CD4-positive, alpha-beta memory T cell (primary cell): ENCODE results near the gene LSM7. TPM values are rescaled to one million over a fixed set of nuclear protein-coding genes. Genes with fewer than 3 reads are reported as not detected.

ENCODE experiments used
- CTCF ChIA-PET: fragments of 350-600 bp; sonication (Branson Sonifier 250); formaldehyde crosslinking; loops from one replicate; lab custom pipeline; 2021; ENCODE audit warnings: inconsistent platforms; ENCODE audit not compliant: partially characterized antibody; lab: Charles Lee
- POLR2A ChIA-PET: fragments of 350-600 bp; sonication (Branson Sonifier 250); formaldehyde crosslinking; loops from one replicate; lab custom pipeline; 2021; ENCODE audit not compliant: partially characterized antibody; lab: Charles Lee
- DNase-seq, 5 donors: peaks; one replicate each; pipeline versions ENCODE4 v3.0.0 to v3.0.0-alpha.2; 2020 to 2022; ENCODE audit warnings: mixed read lengths in 1 of 5
- H3K27ac ChIP-seq: one replicate; pipeline ENCODE4 v1.7.0; 2013; ENCODE audit warnings: low read depth, low read length
- H3K27me3 ChIP-seq: 2 replicates; pipeline ENCODE4 v1.7.0; 2013; ENCODE audit warnings: mild to moderate bottlenecking, low read length, moderate library complexity; ENCODE audit not compliant: insufficient read depth
- H3K36me3 ChIP-seq: 2 replicates; pipeline ENCODE4 v1.7.0; 2013; ENCODE audit warnings: mild to moderate bottlenecking, low read length, moderate library complexity; ENCODE audit not compliant: insufficient read depth
- H3K4me1 ChIP-seq: 2 replicates; pipeline ENCODE4 v1.7.0; 2013; ENCODE audit warnings: mild to moderate bottlenecking, low read length, moderate library complexity; ENCODE audit not compliant: insufficient read depth
- H3K4me3 ChIP-seq, 2 donors: one replicate each; pipeline ENCODE4 v1.7.0; 2013; ENCODE audit warnings: low read length in 2 of 2, mild to moderate bottlenecking in 1 of 2
- H3K9me3 ChIP-seq, 2 donors: one replicate each; pipeline ENCODE4 v1.7.0; 2013; ENCODE audit warnings: low read length in 2 of 2, control low read depth in 1 of 2; ENCODE audit not compliant: control insufficient read depth in 1 of 2
- H3K27ac Mint-ChIP-seq, 7 donors: one replicate each; pipeline ENCODE4 v1.8.0; 2020 to 2021; ENCODE audit warnings: mixed read lengths in 7 of 7, mild to moderate bottlenecking in 6 of 7, inconsistent platforms in 3 of 7, moderate library complexity in 3 of 7
- H3K27me3 Mint-ChIP-seq, 2 donors: one replicate each; pipeline ENCODE4 v1.8.0; 2020 to 2021; ENCODE audit warnings: mixed read lengths in 2 of 2
- H3K36me3 Mint-ChIP-seq, 2 donors: one replicate each; pipeline ENCODE4 v1.8.0; 2020 to 2021; ENCODE audit warnings: mixed read lengths in 2 of 2, inconsistent platforms in 1 of 2, mild to moderate bottlenecking in 1 of 2
- H3K4me1 Mint-ChIP-seq, 4 donors: one replicate each; pipeline ENCODE4 v1.8.0; 2020 to 2021; ENCODE audit warnings: mixed read lengths in 4 of 4, mild to moderate bottlenecking in 1 of 4
- H3K4me3 Mint-ChIP-seq, 8 donors: one replicate each; pipeline ENCODE4 v1.8.0; 2020 to 2021; ENCODE audit warnings: mixed read lengths in 8 of 8, mild to moderate bottlenecking in 7 of 8, moderate library complexity in 6 of 8, inconsistent platforms in 3 of 8
- H3K9me3 Mint-ChIP-seq, 8 donors: one replicate each; pipeline ENCODE4 v1.8.0; 2020 to 2021; ENCODE audit warnings: mixed read lengths in 8 of 8, mild to moderate bottlenecking in 5 of 8, inconsistent platforms in 3 of 8, moderate library complexity in 1 of 8
- intact Hi-C: fragments of 100-400 bp; cut with micrococcal nuclease; formaldehyde crosslinking; loops from one replicate; pipeline ENCODE4 v1.15.1; 2023
- polyA plus RNA-seq, 2 donors: library from polyadenylated mRNA; unstranded; fragments of 300-500 nt; fragmentation: Illumina TruSeq; gene quantifications; one replicate each; pipeline ENCODE4 v1.2.3, GENCODE V29; 2021
- total RNA-seq, 2 experiments: library from RNA; stranded (reverse); gene quantifications; one replicate each; pipeline ENCODE4 v1.2.3, GENCODE V29; 2021

LSM7 gene
- total and polyA plus RNA-seq, 4 experiments from 2014 or later = 107 to 171 (median 137) TPM

DNA sequence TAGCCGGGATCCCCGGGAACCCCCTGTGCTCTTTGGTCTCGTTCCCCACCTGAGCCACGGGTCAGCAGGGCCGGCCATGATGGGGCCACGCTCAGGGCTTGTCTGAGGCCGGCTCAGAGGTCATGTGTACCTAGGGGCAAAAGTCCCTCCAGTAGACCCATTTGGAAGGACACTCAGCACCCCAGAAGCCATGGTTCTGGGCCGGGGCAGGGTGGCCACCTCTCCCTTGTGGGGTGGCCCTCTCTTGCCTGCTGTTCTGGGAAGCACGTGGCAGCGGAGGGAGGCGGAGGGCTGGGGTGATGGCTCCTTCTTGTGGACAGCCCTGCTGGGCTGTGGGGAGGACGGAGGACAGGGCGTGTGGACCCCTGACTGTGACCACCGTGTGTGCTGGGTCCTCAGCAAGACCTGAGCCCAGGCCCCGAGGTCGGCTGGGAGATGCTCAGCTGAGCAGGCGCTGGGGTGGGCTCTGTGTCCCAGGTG is 40.0 kb downstream of the LSM7 start:
- Mint-ChIP-seq H3K4me1 (peaks cover 8 to 30% (median 20%) of the 10 kb centered on the region in 4 donors), H3K27me3 (peaks cover 0 to 2% of the 10 kb centered on the region in 2 donors), H3K9me3 (peaks cover 0 to 2% (median 0%) of the 10 kb centered on the region in 8 donors), H3K27ac (peak overlapping the region in 4 of 7 donors; percentile 75 to 90 (median 84)), H3K36me3 (peaks cover 0 to 6% of the 10 kb centered on the region in 2 donors), H3K4me3 (peak overlapping the region in 7 of 8 donors; percentile 87 to 92 (median 90))
- Histone ChIP-seq H3K27me3 (no peaks in the 10 kb centered on the region), H3K4me1 (peaks cover 24% of the 10 kb centered on the region), H3K9me3 (no peaks in the 10 kb centered on the region), H3K36me3 (no peaks in the 10 kb centered on the region), H3K4me3 (no peak overlapping the region), H3K27ac (no peak overlapping the region)
- POLR2A ChIA-PET = interaction anchor here (1.0 to 3.1 kb wide), 10 partner anchors 8 to 56 kb away, joined by 3 to 48 read pairs (median 7); partner anchors contain the start of genes LSM7 and SPPL2B
- intact Hi-C loops = no loop called here
- DNase-seq = no peak
- CTCF ChIA-PET = interaction anchor here (0.9 to 3.2 kb wide), 10 partner anchors 9 to 326 kb away, joined by 3 to 35 read pairs (median 4); no protein-coding TSS in a partner anchor

DNA sequence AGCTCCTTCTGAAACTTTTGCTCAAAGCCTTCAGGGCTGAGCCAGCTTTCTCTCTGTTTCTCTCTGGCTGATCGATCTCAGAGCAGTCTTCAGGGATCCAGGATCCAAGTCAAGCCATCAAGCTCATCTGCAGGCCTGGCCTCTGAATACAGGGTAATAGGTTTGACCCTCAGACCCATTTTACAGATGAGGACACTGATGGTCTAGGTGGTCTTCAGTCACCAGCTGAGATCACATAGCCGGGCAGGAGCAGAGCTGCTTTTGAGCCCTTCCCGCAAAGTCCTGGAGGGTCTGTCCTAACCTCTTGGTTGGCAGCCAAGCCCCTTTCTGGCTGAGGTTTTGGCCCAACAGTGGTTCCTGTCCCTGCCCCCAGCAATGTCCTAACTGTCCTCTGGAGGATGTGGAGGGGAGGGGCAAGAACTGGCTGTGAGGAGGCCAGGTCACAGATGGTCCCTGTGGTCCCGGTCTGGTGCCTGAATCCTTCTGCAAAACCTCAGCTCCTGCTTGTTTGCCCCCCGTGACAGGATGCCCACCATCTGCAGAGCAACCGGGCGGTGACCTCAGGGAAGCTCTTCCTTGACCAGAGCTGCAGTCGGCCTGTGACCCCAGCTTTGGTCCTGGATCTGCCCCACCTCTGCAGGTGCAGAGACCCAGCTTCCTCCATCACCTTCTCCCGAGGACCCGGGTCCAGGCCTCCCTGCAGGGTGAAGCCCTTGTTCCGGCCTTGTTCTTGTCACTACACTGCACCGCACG is 40.6 kb downstream of the LSM7 start:
- Histone ChIP-seq H3K27ac (no peak overlapping the region), H3K4me1 (peaks cover 24% of the 10 kb centered on the region), H3K4me3 (no peak overlapping the region), H3K9me3 (no peaks in the 10 kb centered on the region), H3K27me3 (no peaks in the 10 kb centered on the region), H3K36me3 (no peaks in the 10 kb centered on the region)
- H3K27ac Mint-ChIP-seq = peak overlapping the region in 4 of 7 donors; percentile 41 to 90 (median 78)
- H3K36me3 Mint-ChIP-seq = peaks cover 0 to 4% of the 10 kb centered on the region in 2 donors
- POLR2A ChIA-PET = interaction anchor here (0.6 to 3.1 kb wide), 6 partner anchors 9 to 50 kb away, joined by 3 to 48 read pairs (median 7); no protein-coding TSS in a partner anchor
- H3K4me1 Mint-ChIP-seq = peaks cover 8 to 32% (median 19%) of the 10 kb centered on the region in 4 donors
- CTCF ChIA-PET = interaction anchor here (0.7 to 3.2 kb wide), 6 partner anchors 9 to 326 kb away, joined by 3 to 35 read pairs (median 6); no protein-coding TSS in a partner anchor
- intact Hi-C loops = no loop called here
- peaks cover 0 to 2% of the 10 kb centered on the region in 2 donors for H3K27me3 Mint-ChIP-seq
- peaks cover 0 to 2% (median 0%) of the 10 kb centered on the region in 8 donors for H3K9me3 Mint-ChIP-seq
- DNase-seq = no peak
- H3K4me3 Mint-ChIP-seq = no peak overlapping the region

DNA sequence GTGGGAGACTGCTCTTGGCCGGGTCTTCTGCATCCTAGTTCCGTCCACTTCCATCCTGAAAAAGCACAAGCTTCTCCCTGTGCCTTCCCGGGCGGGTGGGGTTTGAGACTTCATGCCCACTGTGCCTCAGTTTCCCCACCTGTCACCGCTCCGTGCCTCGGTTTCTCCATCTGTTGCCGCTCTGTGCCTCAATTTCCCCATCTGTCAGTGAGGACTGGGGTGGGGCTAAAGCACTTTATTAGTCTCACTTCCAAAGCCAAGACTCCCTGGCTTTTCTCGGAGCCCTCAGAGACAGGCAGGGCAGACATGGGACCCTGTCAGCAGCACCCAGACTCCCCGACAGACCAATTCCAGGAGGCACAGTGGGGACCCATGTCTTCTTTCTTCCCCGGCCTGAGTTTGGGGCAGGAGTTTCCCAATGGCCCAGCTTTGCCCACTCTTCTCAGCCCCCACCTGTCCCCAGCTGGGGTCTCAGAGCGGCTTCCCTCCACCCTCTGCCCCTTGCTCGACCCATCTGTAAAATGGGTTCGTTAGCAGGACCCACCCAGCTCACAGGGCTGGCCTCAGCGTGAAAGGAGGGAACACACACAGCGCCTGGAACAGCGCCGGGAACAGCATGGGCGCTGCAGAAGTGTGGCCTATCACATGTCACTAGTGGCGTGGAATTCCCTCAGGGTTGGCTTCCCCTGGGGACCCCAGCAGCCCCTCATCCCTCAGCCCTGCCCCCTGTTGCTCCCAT is 41.8 kb downstream of the LSM7 start:
- Histone ChIP-seq H3K27me3 (no peaks in the 10 kb centered on the region), H3K4me3 (no peak overlapping the region), H3K4me1 (peaks cover 36% of the 10 kb centered on the region), H3K36me3 (no peaks in the 10 kb centered on the region), H3K9me3 (no peaks in the 10 kb centered on the region), H3K27ac (no peak overlapping the region)
- POLR2A ChIA-PET = interaction anchor here (1.1 to 3.1 kb wide), 5 partner anchors 11 to 48 kb away, joined by 3 to 48 read pairs (median 5); no protein-coding TSS in a partner anchor
- Mint-ChIP-seq H3K27ac (peak overlapping the region in 1 of 7 donors; percentile 74), H3K4me1 (peaks cover 11 to 39% (median 25%) of the 10 kb centered on the region in 4 donors), H3K27me3 (peaks cover 0 to 2% of the 10 kb centered on the region in 2 donors), H3K9me3 (peaks cover 0 to 2% (median 0%) of the 10 kb centered on the region in 8 donors), H3K36me3 (peaks cover 0 to 3% of the 10 kb centered on the region in 2 donors), H3K4me3 (no peak overlapping the region)
- intact Hi-C loops = no loop called here
- CTCF ChIA-PET = interaction anchor here (1.1 to 3.2 kb wide), 3 partner anchors 10 to 12 kb away, joined by 3 to 35 read pairs (median 4); no protein-coding TSS in a partner anchor
- DNase-seq = peak in 1 of 5 donors; percentile 23

DNA sequence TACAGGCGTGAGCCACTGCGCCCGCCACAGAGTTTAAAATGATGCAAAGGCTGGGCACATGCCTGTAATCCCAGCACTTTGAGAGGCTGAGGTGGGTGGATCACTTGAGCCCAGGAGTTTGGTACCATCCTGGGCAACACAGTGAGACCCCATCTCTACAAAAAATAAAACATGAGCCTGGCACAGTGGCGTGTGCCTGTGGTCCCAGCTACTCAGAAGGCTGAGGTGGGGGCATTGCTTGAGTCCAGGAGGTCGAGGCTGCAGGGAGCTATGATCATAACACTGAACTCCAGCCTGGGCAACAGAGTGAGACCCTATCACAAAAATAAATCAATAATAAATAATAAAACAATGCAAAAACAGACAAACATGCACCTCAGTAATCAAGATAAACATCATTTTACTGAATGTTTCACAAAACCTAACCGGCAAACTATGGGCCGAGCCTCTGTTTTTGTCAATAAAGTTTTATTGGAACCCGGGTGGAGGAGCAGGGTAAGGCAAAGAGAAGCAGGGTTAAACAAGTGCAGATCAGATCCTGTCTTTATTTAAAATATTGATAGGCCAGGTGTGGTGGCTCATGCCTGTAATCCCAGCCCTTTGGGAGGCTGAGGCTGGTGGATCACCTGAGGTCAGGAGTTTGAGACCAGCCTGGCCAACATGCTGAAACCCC is 44.4 kb downstream of the LSM7 start:
- Histone ChIP-seq H3K4me1 (peaks cover 20% of the 10 kb centered on the region), H3K9me3 (no peaks in the 10 kb centered on the region), H3K4me3 (no peak overlapping the region), H3K36me3 (no peaks in the 10 kb centered on the region), H3K27ac (no peak overlapping the region), H3K27me3 (no peaks in the 10 kb centered on the region)
- peaks cover 0 to under 1% of the 10 kb centered on the region in 2 donors for H3K27me3 Mint-ChIP-seq
- H3K36me3 Mint-ChIP-seq = no peaks in the 10 kb centered on the region
- peaks cover 0 to 2% (median 0%) of the 10 kb centered on the region in 8 donors for H3K9me3 Mint-ChIP-seq
- intact Hi-C loops = no loop called here
- ChIA-PET POLR2A (no interaction called here), CTCF (interaction anchor here (1.7 kb wide), 1 partner anchor 10 kb away, joined by 7 read pairs; no protein-coding TSS in a partner anchor)
- peak in 1 of 5 donors; percentile 5 for DNase-seq
- peaks cover 5 to 27% (median 18%) of the 10 kb centered on the region in 4 donors for H3K4me1 Mint-ChIP-seq
- peak overlapping the region in 2 of 7 donors; percentile 24 to 32 for H3K27ac Mint-ChIP-seq
- H3K4me3 Mint-ChIP-seq = no peak overlapping the region

DNA sequence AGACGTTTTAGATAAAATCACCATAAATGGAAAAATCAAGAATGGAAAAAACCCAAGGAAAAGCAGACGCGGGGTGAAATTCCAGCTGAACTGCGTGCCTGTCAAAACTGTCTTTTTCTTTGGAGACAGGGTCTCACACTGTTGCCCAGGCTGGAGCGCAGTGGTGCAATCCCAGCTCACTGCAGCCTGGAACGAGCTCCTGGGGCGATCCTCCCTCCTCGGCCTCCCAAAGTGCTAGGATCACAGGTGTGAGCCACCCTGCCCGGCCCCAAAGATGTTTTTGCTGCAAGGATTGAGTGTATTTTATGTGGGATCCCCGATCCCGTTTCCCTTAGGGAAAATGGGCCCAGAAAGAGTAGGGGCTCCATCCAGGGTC is 45.5 kb downstream of the LSM7 start:
- Histone ChIP-seq H3K4me3 (no peak overlapping the region), H3K9me3 (no peaks in the 10 kb centered on the region), H3K4me1 (peaks cover 13% of the 10 kb centered on the region), H3K27me3 (no peaks in the 10 kb centered on the region), H3K36me3 (no peaks in the 10 kb centered on the region), H3K27ac (no peak overlapping the region)
- peak overlapping the region in 7 of 8 donors; percentile 36 to 76 (median 52) for H3K4me3 Mint-ChIP-seq
- peaks cover 0 to 2% (median 0%) of the 10 kb centered on the region in 8 donors for H3K9me3 Mint-ChIP-seq
- ChIA-PET POLR2A (interaction anchor here (0.6 to 1.4 kb wide), 5 partner anchors 13 to 248 kb away, joined by 3 to 4 read pairs (median 3); no protein-coding TSS in a partner anchor), CTCF (interaction anchor here (1.7 kb wide), 1 partner anchor 9 kb away, joined by 7 read pairs; no protein-coding TSS in a partner anchor)
- H3K27ac Mint-ChIP-seq = peak overlapping the region in 3 of 7 donors; percentile 41 to 77 (median 68)
- no peaks in the 10 kb centered on the region for H3K36me3 Mint-ChIP-seq
- DNase-seq = peak in 1 of 5 donors; percentile 41
- intact Hi-C loops = no loop called here
- peaks cover 2 to 18% (median 12%) of the 10 kb centered on the region in 4 donors for H3K4me1 Mint-ChIP-seq
- no peaks in the 10 kb centered on the region for H3K27me3 Mint-ChIP-seq
